HG03159 (cell line): ENCODE measurements around the gene CTNNAL1.
"Not testable (repeated sequence)": the region's sequence is repeated elsewhere in the genome, so short reads cannot be mapped to it uniquely, and the experiment has no call there.

Experiments used
- ATAC-seq: cut with Tn5 transposase; IDR thresholded peaks from one replicate; pipeline ENCODE4 v1.9.1; 2021; ENCODE audit warnings: mild to moderate bottlenecking, moderate library complexity; ENCODE audit not compliant: unreplicated experiment

Gene CTNNAL1

GRCh38 chr9:108937561-108938305, 75.6 kb downstream of the CTNNAL1 start:
- ATAC-seq = no peak

GRCh38 chr9:108934323-108934893, 78.9 kb downstream of the CTNNAL1 start, which contains the start of gene ABITRAM:
TSS of gene ABITRAM (plus strand) at chr9:108934400. CDS start at chr9:108934487, 87 bp downstream.
- ATAC-seq = peak; percentile 84

GRCh38 chr9:108933718-108934322, 79.5 kb downstream of the CTNNAL1 start, which contains the start of gene ELP1:
TSS of gene ELP1 (minus strand) at chr9:108934124. CDS start at chr9:108931146, 2,978 bp downstream.
- ATAC-seq = peak; percentile 91

- peak; percentile 28 for ATAC-seq
These were observed 80.0 kb downstream of the CTNNAL1 start for GRCh38 chr9:108933231-108933717.

- no peak for ATAC-seq
These were observed 84.9 kb downstream of the CTNNAL1 start for GRCh38 chr9:108928386-108928785.

- no peak for ATAC-seq
These were observed 88.8 kb downstream of the CTNNAL1 start for GRCh38 chr9:108924466-108924865.

- no peak for ATAC-seq
These were observed 92.1 kb downstream of the CTNNAL1 start for GRCh38 chr9:108921200-108921599.

- not testable (repeated sequence) for ATAC-seq
These were observed 92.9 kb downstream of the CTNNAL1 start for GRCh38 chr9:108920401-108920800.

GRCh38 chr9:108919517-108919916, 93.8 kb downstream of the CTNNAL1 start:
- ATAC-seq = no peak

GRCh38 chr9:108913391-108913790, 99.9 kb downstream of the CTNNAL1 start:
- no peak for ATAC-seq

GRCh38 chr9:108911820-108912219, 101.5 kb downstream of the CTNNAL1 start:
- ATAC-seq = no peak

- ATAC-seq = no peak
These were observed 102.4 kb downstream of the CTNNAL1 start for GRCh38 chr9:108910914-108911313.

- no peak for ATAC-seq
These were observed 102.9 kb downstream of the CTNNAL1 start for GRCh38 chr9:108910402-108910801.

GRCh38 chr9:108905494-108905893, 107.8 kb downstream of the CTNNAL1 start:
- no peak for ATAC-seq

GRCh38 chr9:108904161-108904560, 109.1 kb downstream of the CTNNAL1 start:
- no peak for ATAC-seq

GRCh38 chr9:108903420-108904103, 109.7 kb downstream of the CTNNAL1 start:
- ATAC-seq = no peak

GRCh38 chr9:108900176-108900575, 113.1 kb downstream of the CTNNAL1 start:
- ATAC-seq = no peak

- not testable (repeated sequence) for ATAC-seq
These were observed 114.1 kb downstream of the CTNNAL1 start for GRCh38 chr9:108899023-108899695.

GRCh38 chr9:108897324-108898096, 115.8 kb downstream of the CTNNAL1 start:
- no peak for ATAC-seq
